ENCODE results near the gene SGO1. TPM values are rescaled to one million over a fixed set of nuclear protein-coding genes. Genes with fewer than 3 reads are reported as not detected.

Gene SGO1
- total and polyA plus RNA-seq, 5 donors from 2014 or later: 0.56 to 2.7 (median 2.1) TPM

GRCh38 chr3:20123131-20123652, 62.8 kb downstream of the SGO1 start:
- Histone ChIP-seq H3K36me3 (ENCODE audit: control insufficient read depth, insufficient read depth, low read length) (peaks cover 81% of the 10 kb centered on the region), H3K27ac (ENCODE audit: insufficient read depth, low read length, poor library complexity, severe bottlenecking) (no peak overlapping the region), H3K4me1 (ENCODE audit: control insufficient read depth, insufficient read depth, low read length, poor library complexity, severe bottlenecking) (no peaks in the 10 kb centered on the region), H3K4me3 (ENCODE audit: low read depth, low read length) (no peak overlapping the region), H3K27me3 (ENCODE audit: control insufficient read depth, insufficient read depth, low read length) (no peaks in the 10 kb centered on the region), H3K9me3 (ENCODE audit: control insufficient read depth in 2 of 2, low read length in 2 of 2) (no peaks in the 10 kb centered on the region)
- Mint-ChIP-seq H3K36me3 (peaks cover 70% of the 10 kb centered on the region), H3K4me3 (no peak overlapping the region), H3K27me3 (no peaks in the 10 kb centered on the region), H3K27ac (peak overlapping the region in 1 of 3 donors; percentile 63), H3K4me1 (peaks cover 0 to 17% (median 8%) of the 10 kb centered on the region in 4 donors), H3K9me3 (no peaks in the 10 kb centered on the region)
- ATAC-seq (ENCODE audit: low read depth in 2 of 2) (no peak), DNase-seq (no peak)

- ATAC-seq (ENCODE audit: low read depth in 2 of 2): no peak
- no peaks in the 10 kb centered on the region for H3K4me1 ChIP-seq (ENCODE audit: control insufficient read depth, insufficient read depth, low read length, poor library complexity, severe bottlenecking)
- Mint-ChIP-seq H3K9me3 (no peaks in the 10 kb centered on the region), H3K36me3 (peaks cover 67% of the 10 kb centered on the region), H3K4me1 (peaks cover 5 to 18% (median 7%) of the 10 kb centered on the region in 4 donors), H3K27ac (no peak overlapping the region), H3K4me3 (no peak overlapping the region), H3K27me3 (no peaks in the 10 kb centered on the region)
- no peak overlapping the region for H3K4me3 ChIP-seq (ENCODE audit: low read depth, low read length)
- H3K36me3 ChIP-seq (ENCODE audit: control insufficient read depth, insufficient read depth, low read length): peaks cover 77% of the 10 kb centered on the region
- H3K27me3 ChIP-seq (ENCODE audit: control insufficient read depth, insufficient read depth, low read length): no peaks in the 10 kb centered on the region
- no peaks in the 10 kb centered on the region for H3K9me3 ChIP-seq (ENCODE audit: control insufficient read depth in 2 of 2, low read length in 2 of 2)
- H3K27ac ChIP-seq (ENCODE audit: insufficient read depth, low read length, poor library complexity, severe bottlenecking): no peak overlapping the region
- no peak for DNase-seq
Measured at GRCh38 chr3:20121088-20121487, 64.9 kb downstream of the SGO1 start.

Other genes starting within 250 kb of the SGO1 start
- 134 TPM for gene RAB5A, start 239.1 kb downstream of the SGO1 start, total RNA-seq
- gene RAB5A, start 239.1 kb downstream of the SGO1 start, polyA plus RNA-seq: 10 to 100 TPM; 33.8 to 41.9 (median 40.3) TPM
- gene PP2D1, start 173.9 kb downstream of the SGO1 start, total RNA-seq: not detected
- gene PP2D1, start 173.9 kb downstream of the SGO1 start, polyA plus RNA-seq: 1 to 10 TPM in 1 of 4 donors, under 1 TPM in 3; 0.16 to 1.2 (median 0.21) TPM
- 185 TPM for gene KAT2B, start 145.8 kb downstream of the SGO1 start, total RNA-seq
- 10 to 100 TPM in 1 of 4 donors, 1 to 10 TPM in 3; 5.7 to 11.0 (median 7.9) TPM for gene KAT2B, start 145.8 kb downstream of the SGO1 start, polyA plus RNA-seq

Data from CD4-positive, CD25-positive, alpha-beta regulatory T cell (primary cell).